HG02763 (cell line): ENCODE results near the gene RFXAP.

ENCODE experiments used
- ATAC-seq: cut with Tn5 transposase; IDR thresholded peaks from one replicate; pipeline ENCODE4 v1.9.1; 2021; ENCODE audit warnings: mild to moderate bottlenecking, moderate library complexity; ENCODE audit not compliant: unreplicated experiment

RFXAP gene

GRCh38 chr13:36862722-36863121 lies 43.7 kb downstream of the RFXAP start:
- no peak for ATAC-seq

GRCh38 chr13:36865265-36865664 lies 46.2 kb downstream of the RFXAP start:
- ATAC-seq: no peak

- no peak for ATAC-seq
These were observed 47.2 kb downstream of the RFXAP start for GRCh38 chr13:36866232-36866631.

- no peak for ATAC-seq
These were observed 51.1 kb downstream of the RFXAP start for GRCh38 chr13:36870050-36870692.

- ATAC-seq: no peak
These were observed 53.6 kb downstream of the RFXAP start for GRCh38 chr13:36872621-36873020.

- no peak for ATAC-seq
These were observed 56.4 kb downstream of the RFXAP start for GRCh38 chr13:36875431-36875830.

- no peak for ATAC-seq
These were observed 56.9 kb downstream of the RFXAP start for GRCh38 chr13:36875961-36876360.
